ENCODE results near the gene EFHB.

GRCh38 chr3:19891740-19892139 lies 42.3 kb downstream of the EFHB start:
- TF ChIP-seq POLR2AphosphoS5 (IDR thresholded peaks at IDR 0.05), result no peak
- TF ChIP-seq POLR2A (IDR thresholded peaks at IDR 0.05), result no peak
